HG02885 (cell line): ENCODE measurements around the gene ZSCAN25.
"Not testable (repeated sequence)": the region's sequence is repeated elsewhere in the genome, so short reads cannot be mapped to it uniquely, and the experiment has no call there.

Experiments
- ATAC-seq: cut with Tn5 transposase; IDR thresholded peaks from one replicate; pipeline ENCODE4 v1.9.1; 2021; ENCODE audit warnings: mild to moderate bottlenecking; ENCODE audit not compliant: unreplicated experiment, poor library complexity

Gene ZSCAN25

GRCh38 chr7:99615989-99616358, 772 bp upstream of the ZSCAN25 start:
- ATAC-seq = no peak

GRCh38 chr7:99617192-99617781, 541 bp downstream of the ZSCAN25 start:
- ATAC-seq = peak; percentile 39

- ATAC-seq = no peak
Observed at GRCh38 chr7:99618726-99619125, 2.0 kb downstream of the ZSCAN25 start.

GRCh38 chr7:99619571-99620130, 2.9 kb downstream of the ZSCAN25 start:
- no peak for ATAC-seq

- ATAC-seq = no peak
Observed at GRCh38 chr7:99621271-99621670, 4.5 kb downstream of the ZSCAN25 start.

GRCh38 chr7:99622596-99622995, 5.8 kb downstream of the ZSCAN25 start:
- no peak for ATAC-seq

GRCh38 chr7:99623091-99623693, 6.4 kb downstream of the ZSCAN25 start:
- no peak for ATAC-seq

- ATAC-seq = no peak
Observed at GRCh38 chr7:99623702-99624447, 7.1 kb downstream of the ZSCAN25 start.

GRCh38 chr7:99624484-99624883, 7.7 kb downstream of the ZSCAN25 start:
- ATAC-seq = no peak

GRCh38 chr7:99625321-99625720, 8.6 kb downstream of the ZSCAN25 start:
- no peak for ATAC-seq

- ATAC-seq = no peak
Observed at GRCh38 chr7:99625961-99626360, 9.2 kb downstream of the ZSCAN25 start.

GRCh38 chr7:99626661-99627060, 9.9 kb downstream of the ZSCAN25 start:
- no peak for ATAC-seq

- ATAC-seq = no peak
Observed at GRCh38 chr7:99627513-99627912, 10.8 kb downstream of the ZSCAN25 start.

- ATAC-seq = no peak
Observed at GRCh38 chr7:99628471-99629465, 12.0 kb downstream of the ZSCAN25 start.

- no peak for ATAC-seq
Observed at GRCh38 chr7:99629643-99630042, 12.9 kb downstream of the ZSCAN25 start.

- no peak for ATAC-seq
Observed at GRCh38 chr7:99631295-99632109, 14.8 kb downstream of the ZSCAN25 start.

- not testable (repeated sequence) for ATAC-seq
Observed at GRCh38 chr7:99637414-99637813, 20.7 kb downstream of the ZSCAN25 start.

GRCh38 chr7:99638731-99639130, 22.0 kb downstream of the ZSCAN25 start:
- ATAC-seq = no peak

- no peak for ATAC-seq
Observed at GRCh38 chr7:99639267-99639666, 22.5 kb downstream of the ZSCAN25 start.
